Measurements from ENCODE around the gene AKAP6.

Gene AKAP6

DNA sequence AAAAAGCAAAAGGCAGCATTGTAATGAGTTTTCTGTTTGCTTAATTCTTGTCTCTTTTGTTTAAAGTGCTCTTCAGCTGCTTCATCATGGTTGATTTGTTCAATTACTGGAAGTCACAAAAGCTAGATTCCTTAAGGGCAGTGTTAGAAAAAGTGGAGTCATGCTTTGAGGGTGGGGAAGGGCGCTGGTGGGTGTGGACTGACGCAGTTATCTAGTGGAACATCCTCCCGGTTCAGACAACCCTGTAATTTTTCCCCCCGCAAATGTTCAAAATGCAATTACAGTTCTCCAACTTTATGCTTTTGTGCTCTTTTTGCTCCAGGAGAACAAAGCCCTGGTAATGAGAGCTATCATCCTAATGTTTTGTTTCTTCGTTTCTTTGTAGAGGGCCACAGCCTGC lies 2.1 kb downstream of the AKAP6 start:
- no peak for DNase-seq

DNA sequence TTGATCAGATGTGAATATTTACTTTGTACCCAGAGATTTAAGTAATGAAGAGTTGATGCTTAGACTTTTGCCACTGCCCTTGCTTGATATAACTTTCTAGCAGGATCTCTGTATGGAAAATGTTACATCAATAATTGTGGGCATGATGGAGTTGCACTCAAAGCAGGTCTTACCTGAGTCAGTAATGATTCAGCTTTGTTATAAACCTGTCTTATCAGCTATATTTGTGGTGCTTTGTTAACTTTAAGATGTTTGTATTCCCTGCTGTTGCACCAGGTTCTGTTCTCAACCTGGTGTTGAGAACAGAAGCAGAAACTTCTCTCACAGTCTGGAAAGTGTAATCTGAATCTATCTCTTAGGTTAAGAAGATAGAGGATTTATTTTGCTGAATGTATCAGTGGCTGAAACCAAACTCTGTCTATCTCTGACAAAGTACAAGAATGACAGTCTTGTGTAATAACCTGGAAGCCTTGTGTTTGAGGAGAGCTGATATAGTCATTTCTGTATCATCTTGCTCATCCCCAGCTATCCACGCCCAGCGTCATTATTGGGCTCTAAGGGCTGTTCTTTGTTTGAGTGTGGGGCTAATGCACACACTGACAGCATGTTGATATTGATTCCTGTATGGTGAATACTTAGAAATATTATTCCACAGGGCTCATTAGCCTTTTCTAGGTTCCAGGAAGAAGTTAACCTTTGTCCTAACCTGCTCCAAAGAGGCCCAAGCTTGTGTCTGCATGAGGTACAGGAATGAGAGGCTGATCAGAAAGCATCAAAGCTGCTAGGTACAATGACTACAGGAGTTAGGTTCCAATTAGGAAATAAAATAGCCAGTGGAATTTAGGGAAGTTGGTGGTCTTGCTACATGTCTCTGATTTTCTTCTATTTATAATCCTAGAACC lies 3.6 kb downstream of the AKAP6 start:
- DNase-seq = no peak

GRCh38 chr14:32336702-32337101 lies 7.6 kb downstream of the AKAP6 start:
- no peak for DNase-seq

DNA sequence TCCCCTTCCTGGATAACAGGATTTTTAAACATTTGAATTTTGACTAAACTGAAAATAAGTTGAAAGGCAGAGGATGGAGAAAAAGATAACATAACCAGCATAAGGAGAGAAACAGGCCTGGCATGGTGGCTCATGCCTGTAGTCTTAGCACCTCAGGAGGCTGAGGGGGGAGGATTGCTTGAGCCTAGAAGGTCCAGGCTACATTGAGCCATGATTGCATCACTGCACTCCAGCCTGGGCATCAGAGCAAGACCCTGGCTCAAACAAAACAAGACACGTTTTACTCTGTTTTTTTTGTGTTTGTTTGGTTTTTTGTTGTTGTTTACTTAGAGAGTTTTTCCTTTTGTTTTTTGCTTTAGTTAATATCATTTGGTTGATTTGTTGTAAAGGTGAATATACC lies 8.7 kb downstream of the AKAP6 start:
- DNase-seq = no peak

GRCh38 chr14:32339188-32339587 lies 10.1 kb downstream of the AKAP6 start:
- DNase-seq = no peak

- DNase-seq = no peak
These were observed 13.1 kb downstream of the AKAP6 start for GRCh38 chr14:32341947-32342846.

- no peak for DNase-seq
These were observed 13.7 kb downstream of the AKAP6 start for GRCh38 chr14:32342847-32343194.

- DNase-seq = no peak
These were observed 14.9 kb downstream of the AKAP6 start for GRCh38 chr14:32343926-32344430.

- DNase-seq = no peak
These were observed 16.3 kb downstream of the AKAP6 start for GRCh38 chr14:32345311-32345791.

DNA sequence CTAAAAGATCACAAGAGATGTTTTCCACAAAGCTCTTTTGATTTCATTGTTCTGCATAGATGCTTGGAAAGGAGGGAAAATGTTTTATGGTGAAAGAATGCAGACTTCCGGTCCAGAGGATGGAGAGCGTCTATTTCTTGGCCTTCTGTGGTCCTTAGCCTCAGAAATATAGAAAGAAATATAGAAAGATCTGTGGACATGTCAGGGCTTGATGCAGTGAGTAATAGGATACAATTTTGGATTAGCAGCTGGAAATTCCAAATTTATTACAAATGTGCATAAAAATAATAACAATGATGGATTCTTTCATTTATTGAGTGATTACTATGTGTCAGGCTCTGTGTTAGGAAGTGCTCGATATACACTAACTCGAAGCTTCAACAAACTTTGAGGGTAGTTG lies 20.2 kb downstream of the AKAP6 start:
- no peak for DNase-seq

DNA sequence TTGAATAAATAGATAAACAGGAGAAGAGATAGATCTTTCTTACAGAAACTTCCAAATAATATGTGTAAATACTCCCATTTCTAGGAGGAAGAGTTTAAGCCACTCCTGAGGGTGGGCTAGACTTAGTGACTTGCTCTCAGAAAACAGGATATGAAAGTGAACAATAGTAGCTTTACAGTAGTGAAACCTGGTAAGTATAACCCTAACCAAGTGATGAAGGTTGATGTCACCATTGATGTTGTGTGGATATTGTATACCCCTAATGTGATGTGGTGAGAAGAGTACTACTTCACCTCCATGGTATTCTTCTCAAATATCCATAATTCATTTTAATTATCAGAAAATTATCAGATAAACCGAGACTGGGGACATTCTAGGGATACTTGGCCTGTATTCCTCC lies 20.9 kb downstream of the AKAP6 start:
- no peak for DNase-seq

DNA sequence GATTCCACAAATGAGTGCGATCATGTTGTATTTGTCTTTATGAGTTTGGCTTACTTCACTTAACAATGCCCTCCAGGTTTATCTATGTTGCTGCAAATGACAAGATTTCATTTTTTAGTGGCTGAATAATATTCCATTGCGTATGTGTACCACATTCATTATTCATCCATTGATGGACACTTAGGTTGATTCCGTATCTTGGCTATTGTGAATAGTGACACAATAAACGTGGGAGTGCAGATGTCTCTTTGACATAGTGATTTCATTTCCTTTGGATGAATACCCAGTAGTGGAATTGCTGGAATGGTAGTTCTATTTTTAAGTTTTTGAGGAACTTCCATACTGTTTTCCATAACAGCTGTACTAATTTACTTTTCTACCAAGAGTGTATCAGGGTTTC lies 23.5 kb downstream of the AKAP6 start:
- no peak for DNase-seq

GRCh38 chr14:32354716-32355115 lies 25.6 kb downstream of the AKAP6 start:
- DNase-seq = no peak

DNA sequence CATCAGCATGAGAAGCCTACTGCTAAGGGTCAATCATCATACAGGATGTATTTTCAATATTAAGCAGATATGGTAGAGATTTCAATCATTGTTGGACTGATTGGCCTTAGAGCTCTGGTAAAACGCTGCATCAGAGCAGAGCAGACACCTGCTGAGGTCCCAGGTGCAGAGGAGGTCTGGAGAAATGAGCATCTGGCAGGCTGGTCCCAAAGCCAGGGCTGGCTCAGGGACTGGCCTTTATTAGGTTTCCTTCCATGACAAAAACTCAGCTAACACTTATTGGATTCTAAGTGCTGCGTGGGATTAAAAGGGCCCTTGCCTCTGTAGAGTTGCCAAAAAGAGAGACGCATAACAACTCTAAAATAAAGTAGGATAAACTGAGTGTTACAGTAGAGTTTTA lies 29.7 kb downstream of the AKAP6 start:
- DNase-seq = no peak

DNA sequence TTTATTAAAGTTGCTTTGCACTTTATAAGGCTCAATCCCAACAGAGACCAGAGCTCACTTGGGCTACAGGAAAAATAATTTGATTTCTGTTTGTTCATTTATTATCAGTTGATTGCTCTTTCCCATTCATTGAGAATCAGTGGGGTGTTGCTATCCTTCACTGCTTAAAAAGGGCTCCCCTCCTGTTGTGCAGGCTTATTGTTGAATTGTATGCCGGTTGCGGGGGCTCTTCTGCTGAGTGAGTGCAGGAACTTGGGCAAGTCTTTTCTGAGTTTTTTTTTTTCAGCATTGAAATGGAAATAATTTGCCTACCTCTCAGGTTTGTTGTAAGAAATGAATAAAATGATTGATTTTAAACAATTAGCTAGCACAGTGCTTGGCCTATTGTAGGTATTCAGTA lies 32.6 kb downstream of the AKAP6 start:
- DNase-seq = no peak

DNA sequence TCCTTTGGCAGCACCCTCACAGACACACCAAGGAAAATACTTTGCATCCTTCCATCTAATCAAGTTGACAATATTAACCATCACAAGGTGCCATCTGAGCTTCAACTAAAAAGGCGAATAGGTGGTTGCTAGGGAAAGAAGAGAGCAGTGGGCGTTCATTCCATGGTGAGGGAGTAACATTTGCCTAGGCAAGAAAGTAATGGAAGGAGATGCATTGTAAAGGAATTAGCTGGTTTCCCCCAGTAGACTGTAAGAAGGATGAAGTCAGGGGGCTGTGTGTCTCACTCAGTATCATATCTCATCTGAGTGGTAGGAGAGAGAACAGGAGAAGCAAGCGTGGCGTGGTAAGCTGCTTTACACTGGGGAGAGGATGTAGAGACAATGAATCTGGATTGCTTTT lies 34.7 kb downstream of the AKAP6 start:
- DNase-seq = no peak

- no peak for DNase-seq
These were observed 35.8 kb downstream of the AKAP6 start for GRCh38 chr14:32364941-32365340.

GRCh38 chr14:32366256-32366879 lies 37.3 kb downstream of the AKAP6 start:
- DNase-seq = no peak

DNA sequence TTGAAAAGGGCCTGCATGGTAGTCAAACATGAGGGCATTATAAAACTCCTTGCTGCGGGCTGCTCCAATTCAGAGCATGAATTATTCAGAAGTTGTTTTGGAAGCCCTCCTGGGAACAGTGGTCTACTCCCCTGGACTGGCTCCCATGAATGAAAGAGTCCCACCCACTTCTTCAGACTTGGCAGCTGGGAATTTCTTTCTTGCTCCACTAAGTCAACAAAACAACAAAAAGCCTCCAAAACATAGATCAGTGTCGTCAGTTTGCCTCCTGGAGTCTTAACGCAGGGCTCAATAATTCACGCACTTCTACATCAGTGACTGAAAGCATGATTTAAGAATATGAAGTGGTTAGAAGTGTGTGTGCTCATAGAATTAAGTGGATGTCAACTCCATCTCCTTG lies 37.9 kb downstream of the AKAP6 start:
- no peak for DNase-seq

DNA sequence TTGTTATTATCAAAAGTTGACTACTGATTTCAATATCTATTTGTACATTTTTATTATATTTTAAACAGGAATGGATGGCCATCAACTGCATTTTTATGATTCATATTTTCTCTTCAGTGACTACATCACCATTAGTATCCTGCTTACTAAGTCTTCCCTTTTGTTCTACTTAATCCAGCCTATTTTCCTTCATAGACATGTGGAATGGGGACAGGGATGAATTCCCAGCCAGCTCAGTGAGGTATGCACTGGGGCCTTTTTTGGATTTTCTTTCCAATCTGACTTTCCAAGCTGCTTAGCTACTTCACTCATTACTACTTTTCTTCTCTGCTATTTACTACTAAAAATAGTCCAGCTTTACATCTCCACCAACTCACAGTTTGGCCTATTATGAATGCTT lies 38.4 kb downstream of the AKAP6 start:
- DNase-seq = no peak

DNA sequence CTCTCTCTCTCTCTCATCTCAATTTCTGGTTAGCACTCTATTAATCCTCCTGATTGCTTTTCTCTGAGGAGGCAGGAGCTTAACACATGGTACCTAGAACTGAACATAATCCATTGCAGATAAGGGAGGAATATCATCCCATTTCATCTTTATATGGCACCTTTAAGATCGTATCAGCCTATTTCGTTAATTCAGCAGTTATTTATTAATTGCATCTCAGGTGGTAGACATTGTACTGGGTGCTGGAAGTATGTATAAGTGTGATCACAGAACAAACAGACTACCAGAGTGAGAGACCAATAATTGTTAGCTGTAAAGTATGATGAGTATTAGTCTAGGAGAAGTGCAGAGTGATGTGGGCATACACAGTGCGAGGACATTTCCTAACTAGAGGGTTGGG lies 39.0 kb downstream of the AKAP6 start:
- no peak for DNase-seq

DNA sequence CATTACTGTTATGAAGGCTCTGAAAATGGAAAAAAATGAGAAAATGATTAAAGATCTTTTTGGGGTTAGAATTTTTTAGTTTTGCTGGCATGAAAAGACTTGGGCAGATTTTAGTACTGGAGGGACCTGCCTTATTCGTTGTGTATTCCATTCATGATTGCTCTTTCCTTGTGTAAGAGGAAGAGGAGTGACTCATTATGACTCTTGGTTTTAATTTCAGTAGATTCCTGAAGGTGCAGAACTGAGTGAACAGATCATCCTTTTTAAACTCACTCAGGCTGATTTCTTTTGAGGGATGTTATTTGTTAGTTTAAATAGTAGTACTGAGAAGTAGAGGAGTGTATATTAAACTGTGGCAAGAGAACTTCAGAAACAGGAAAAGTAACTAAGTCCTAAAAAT lies 41.6 kb downstream of the AKAP6 start:
- DNase-seq = no peak

GRCh38 chr14:32372154-32372553 lies 43.1 kb downstream of the AKAP6 start:
- no peak for DNase-seq
